Stimulated activated CD8-positive, alpha-beta memory T cell treated with anti-CD3 and anti-CD28 coated beads, Interleukin-15, amount 100 ng/mL, for 48 hours (primary cell): ENCODE data around the gene CHST11.

Experiments
- DNase-seq, 2 donors: peaks; one replicate each; pipeline ENCODE4 v3.0.0-alpha.2; 2020; ENCODE audit warnings: low read depth in 2 of 2

The CHST11 gene

GRCh38 chr12:104673696-104674482 lies 217.1 kb downstream of the CHST11 start:
- no peak for DNase-seq

- no peak for DNase-seq
Observed at GRCh38 chr12:104676636-104677035, 219.9 kb downstream of the CHST11 start.

DNA sequence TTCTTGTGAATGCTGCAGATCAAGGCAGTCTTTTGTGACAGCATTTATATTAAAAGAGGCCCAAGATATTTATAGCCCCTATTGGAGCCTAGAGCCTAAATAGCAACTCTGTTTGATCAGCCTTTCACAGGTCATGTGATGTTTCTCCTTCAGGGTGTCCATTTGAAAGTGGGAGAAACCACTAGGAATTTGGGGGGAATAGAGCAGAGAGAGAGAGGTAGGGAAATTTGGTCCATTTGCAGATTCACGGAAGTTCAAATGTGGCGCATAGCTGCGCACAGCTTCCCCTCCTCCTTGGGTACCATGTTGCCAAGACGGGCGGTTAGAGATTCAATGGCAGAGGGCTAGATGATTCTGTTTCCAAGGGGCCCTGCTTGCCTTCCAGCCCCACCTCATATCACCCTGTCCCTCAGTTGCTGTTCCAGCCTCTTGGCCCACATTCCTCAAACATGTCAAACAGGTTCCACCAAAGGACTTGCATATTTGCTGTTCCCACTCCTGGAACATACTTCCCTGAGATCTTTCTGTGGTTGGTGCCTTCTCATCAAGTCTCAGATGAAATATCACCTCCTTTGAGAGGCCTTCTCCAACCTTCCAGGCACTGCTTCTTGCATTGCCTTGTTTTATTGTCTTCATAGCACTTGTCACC lies 220.8 kb downstream of the CHST11 start:
- no peak for DNase-seq

GRCh38 chr12:104680070-104680469 lies 223.3 kb downstream of the CHST11 start:
- no peak for DNase-seq

- DNase-seq: no peak
Observed at GRCh38 chr12:104680491-104680890, 223.7 kb downstream of the CHST11 start.

DNA sequence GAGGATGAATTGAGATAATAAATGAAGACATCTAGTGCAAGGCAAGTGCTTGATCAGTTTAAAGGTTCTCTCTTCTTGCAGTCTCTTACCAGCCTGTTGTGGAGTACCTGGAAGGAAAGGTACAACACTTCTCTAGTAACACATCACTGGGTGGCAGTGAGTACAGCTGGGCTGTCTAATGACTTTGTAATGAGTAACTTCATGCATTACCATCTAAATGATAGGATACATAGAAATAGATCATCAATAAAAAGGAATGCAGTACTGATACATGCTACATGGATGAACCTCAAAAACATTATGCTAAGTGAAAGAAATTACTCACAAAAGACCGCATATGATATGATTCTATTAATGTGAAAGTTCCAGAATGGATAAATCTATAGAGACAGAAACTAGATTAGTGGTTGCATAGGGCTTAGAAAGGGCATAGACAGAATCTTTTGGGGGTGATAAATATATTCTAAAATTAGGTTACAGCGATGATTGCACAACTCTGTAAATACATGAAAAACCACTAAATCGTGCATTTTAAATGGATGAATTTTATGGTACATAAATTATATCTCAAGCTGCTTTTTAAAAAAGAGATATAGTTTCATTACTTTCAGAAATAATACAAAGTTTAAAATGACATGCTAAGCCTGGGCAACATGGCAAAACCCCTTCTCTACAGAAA lies 224.4 kb downstream of the CHST11 start:
- DNase-seq: no peak

- peak; percentile 63 to 65 for DNase-seq
Observed at GRCh38 chr12:104682790-104683279, 226.1 kb downstream of the CHST11 start.

DNA sequence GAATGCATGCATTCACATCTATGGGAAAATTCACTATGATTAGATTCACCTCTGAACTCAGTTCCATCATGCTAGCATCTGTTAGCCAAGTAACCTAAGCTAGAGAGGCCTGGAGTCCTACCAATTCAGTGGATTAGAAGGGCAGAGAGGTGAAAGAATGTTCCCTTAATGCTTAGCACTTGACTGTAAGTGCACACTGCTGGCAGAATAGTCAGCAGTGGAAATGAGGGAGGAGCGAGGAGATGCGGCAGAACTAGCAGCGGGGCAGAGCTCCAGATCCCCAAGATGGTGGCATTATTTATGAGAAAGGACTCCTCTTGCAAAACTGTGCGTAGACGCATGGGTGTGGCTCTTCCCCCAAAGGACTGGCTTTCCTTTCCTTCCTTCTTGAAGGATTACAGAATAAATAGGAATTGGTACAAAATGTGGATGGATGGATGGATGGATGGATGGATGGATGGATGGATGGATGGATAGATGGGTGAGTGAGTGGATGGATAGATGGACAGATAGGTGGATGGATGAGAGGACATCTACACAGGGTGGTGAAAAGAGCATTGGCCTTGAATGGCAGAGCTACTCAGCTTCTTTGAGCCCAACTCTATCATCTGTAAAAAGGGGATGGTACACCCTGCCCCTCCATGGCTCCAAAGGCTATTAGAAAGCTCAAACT lies 227.2 kb downstream of the CHST11 start:
- DNase-seq: no peak

- no peak for DNase-seq
Observed at GRCh38 chr12:104684884-104685283, 228.1 kb downstream of the CHST11 start.

GRCh38 chr12:104685366-104685765 lies 228.6 kb downstream of the CHST11 start:
- DNase-seq: no peak

- no peak for DNase-seq
Observed at GRCh38 chr12:104686196-104686595, 229.4 kb downstream of the CHST11 start.

GRCh38 chr12:104687823-104688573 lies 231.2 kb downstream of the CHST11 start:
- peak; percentile 45 to 53 for DNase-seq

- no peak for DNase-seq
Observed at GRCh38 chr12:104689635-104690034, 232.9 kb downstream of the CHST11 start.

GRCh38 chr12:104691721-104692556 lies 235.2 kb downstream of the CHST11 start:
- DNase-seq: no peak

DNA sequence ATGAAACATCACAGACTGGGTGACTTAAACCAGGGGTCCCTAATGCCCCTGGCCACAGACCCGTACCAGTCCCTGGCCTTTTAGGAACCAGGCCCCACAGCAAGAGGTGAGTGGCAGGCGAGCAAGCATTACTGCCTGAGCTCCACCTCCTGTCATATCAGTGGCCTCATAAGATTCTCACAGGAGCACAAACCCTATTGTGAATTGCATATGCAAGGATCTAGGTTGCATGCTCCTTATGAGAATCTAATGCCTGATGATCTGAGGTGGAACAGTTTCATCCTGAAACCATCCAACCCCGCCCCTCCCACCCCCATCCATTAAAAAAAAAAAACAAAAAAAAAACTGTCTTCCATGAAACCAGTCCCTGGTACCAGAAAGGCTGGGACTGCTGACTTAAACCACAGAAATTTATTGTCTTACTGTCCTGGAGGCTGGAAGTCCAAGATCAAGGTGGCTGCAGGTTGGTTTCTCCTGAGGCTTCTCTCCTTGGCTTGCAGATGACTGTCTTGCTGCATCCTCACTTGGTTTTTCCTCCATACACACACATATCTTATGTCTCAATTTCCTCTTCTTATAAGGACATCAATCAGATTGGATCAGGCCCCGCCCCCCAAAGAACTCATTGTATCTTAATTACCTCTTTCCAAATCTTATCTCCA lies 235.9 kb downstream of the CHST11 start:
- DNase-seq: no peak

- DNase-seq: no peak
Observed at GRCh38 chr12:104693493-104693892, 236.7 kb downstream of the CHST11 start.

DNA sequence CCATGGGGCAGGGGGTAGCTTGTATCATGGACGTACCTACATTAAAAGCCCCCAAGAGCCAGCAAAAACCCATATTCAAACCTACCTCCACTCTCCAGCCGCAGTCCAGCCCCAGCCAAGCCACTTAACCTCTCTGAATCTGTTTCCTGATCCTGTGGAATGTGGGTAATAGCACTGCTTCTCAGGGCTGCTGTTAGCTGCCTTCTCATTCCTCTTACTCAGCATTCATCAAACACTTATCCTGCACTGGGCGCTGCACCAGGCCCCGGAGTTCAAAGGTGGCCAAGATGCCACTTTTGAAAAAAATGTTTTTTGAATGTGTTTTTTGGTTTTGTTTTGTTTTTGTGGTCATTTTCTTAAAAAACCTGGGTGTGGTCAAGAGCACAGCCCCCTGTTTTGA lies 237.4 kb downstream of the CHST11 start:
- no peak for DNase-seq

DNA sequence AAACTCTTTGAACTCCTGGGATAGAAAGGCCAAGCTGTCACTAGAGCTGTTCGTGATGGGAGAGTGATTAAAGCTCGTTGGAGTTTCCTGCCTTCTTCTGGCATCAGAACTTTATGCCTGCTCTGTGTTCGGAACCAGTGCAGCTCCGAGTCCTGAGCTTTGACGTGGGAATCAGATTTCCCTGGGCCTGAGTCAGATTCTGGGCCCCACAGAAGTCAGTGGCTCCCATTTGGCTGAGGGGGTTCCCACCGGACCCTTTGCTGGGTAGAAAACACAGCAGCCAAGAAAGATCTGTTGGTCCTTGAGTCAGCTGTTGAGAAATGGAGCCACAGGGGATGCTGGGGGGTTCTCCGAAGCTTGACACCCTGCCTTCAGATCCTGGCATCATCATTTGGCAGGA lies 238.0 kb downstream of the CHST11 start:
- DNase-seq: no peak

GRCh38 chr12:104695453-104696148 lies 238.9 kb downstream of the CHST11 start:
- DNase-seq: peak; percentile 79 to 85
